ENCODE data around the gene FBRSL1.

Gene FBRSL1

DNA sequence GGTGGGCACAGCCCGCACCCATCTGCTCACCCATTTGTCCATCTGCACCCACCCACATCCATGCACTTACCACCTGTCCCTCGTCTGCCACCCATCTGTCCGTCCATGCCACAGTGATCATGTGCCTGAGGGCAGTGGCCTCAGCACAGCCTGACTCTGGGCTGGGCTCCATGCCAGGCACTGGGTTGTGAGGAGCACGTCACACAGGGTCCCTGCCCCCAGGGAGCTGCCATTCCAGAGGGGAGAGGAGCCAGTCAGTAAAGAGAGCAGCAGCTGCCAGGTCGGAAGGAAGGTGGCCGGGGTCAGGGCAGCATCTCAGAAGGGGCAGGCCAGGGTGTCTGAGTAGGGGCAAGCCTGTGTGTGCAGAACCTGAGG, 43.6 kb downstream of the FBRSL1 start:
- H3K27ac ChIP-seq: no peak overlapping the region
- TF ChIP-seq CTCF (conservative IDR thresholded peaks at IDR 0.05): no peak

GRCh38 chr12:132534076-132534475, 44.1 kb downstream of the FBRSL1 start:
- TF ChIP-seq CTCF (conservative IDR thresholded peaks at IDR 0.05): no peak
- H3K27ac ChIP-seq: no peak overlapping the region

DNA sequence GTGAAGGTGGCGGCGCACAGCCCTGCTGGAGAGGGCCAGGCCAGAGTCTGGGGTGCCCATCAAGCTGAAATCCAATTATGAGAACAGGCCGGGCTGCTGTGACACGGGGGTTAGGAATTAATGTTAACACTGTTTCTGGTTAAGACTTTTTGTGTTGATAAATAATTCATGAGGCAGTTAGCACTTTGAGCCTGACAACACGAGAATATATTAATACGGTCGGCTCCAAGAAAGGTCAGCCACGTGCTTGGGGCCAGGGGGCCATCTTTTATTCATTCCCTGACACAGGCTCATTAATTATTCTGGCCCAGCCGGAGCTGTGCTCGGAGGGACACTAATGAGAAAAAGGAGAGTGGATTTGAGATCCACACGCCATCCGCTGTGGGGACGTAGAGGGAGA, 45.1 kb downstream of the FBRSL1 start:
- no peak overlapping the region for H3K27ac ChIP-seq
- no peak for TF ChIP-seq CTCF (conservative IDR thresholded peaks at IDR 0.05)

GRCh38 chr12:132536102-132536876, 46.3 kb downstream of the FBRSL1 start:
- H3K27ac ChIP-seq: no peak overlapping the region
- no peak for TF ChIP-seq CTCF (conservative IDR thresholded peaks at IDR 0.05)

- H3K27ac ChIP-seq: no peak overlapping the region
- no peak for TF ChIP-seq CTCF (conservative IDR thresholded peaks at IDR 0.05)
These were observed 47.1 kb downstream of the FBRSL1 start for GRCh38 chr12:132537049-132537448.

DNA sequence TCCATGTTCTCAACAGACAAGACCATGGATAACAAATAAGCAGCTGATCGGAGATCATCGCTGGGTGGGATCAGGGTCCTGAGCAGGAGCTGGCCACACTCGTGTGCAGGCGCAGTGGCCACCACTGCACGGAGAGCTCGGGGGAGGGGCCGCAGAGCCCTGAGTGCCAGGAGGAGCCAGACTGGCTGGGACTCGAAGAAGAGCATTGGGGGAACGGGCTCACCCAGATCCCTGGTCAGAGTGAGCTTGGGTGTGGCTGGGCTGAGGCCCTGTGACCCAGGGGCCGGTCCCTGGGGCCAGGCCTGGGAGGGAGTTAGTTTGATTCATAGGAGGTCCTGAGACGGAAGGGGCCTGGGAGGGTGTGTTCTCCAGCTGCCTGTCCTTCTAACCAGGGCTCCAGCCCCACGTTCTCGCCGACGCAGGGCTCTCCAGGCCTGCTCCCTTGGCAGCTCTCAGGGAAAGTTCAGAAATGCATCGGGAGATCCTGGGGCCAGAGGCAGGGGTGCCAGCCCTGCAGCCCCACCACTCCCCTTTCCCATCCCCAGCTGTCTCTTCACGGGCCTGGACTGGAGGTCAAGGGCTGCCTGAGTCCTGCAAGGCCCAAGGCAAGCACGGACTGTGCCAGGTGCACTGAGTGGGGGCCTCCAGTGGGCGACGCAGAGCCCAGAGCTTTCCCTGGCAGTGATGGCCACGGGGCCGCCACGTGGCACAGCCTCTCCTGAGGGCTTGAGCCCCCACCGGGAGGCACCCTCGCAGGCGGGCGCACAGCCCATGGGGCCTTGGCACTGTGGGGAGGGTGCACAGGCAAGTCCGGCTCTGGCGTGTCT, 48.1 kb downstream of the FBRSL1 start:
- TF ChIP-seq CTCF (conservative IDR thresholded peaks at IDR 0.05): no peak
- H3K27ac ChIP-seq: no peak overlapping the region

DNA sequence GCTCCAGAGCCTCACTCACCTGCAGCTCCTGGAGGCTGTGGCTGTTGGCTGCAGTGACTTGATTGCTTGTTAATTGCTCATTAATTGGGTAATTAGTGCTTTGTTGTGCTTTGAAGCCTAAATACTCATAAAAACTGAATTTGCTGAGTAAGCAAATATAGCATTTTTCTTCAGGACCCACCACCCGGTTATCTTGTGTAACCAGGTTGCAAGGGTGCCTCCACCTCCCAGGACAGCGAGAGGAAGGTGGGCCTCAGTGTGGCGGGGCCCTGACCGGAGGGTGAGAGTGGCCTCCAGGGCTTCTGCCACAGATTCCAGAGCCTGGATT, 48.7 kb downstream of the FBRSL1 start:
- no peak overlapping the region for H3K27ac ChIP-seq
- TF ChIP-seq CTCF (conservative IDR thresholded peaks at IDR 0.05): no peak
